ENCODE data around the gene RPA3. TPM values are rescaled to one million over a fixed set of nuclear protein-coding genes. Genes with fewer than 3 reads are reported as not detected.

RPA3 gene
- total and polyA plus RNA-seq, 2 donors from 2014 or later = 33.7 to 59.4 TPM

DNA sequence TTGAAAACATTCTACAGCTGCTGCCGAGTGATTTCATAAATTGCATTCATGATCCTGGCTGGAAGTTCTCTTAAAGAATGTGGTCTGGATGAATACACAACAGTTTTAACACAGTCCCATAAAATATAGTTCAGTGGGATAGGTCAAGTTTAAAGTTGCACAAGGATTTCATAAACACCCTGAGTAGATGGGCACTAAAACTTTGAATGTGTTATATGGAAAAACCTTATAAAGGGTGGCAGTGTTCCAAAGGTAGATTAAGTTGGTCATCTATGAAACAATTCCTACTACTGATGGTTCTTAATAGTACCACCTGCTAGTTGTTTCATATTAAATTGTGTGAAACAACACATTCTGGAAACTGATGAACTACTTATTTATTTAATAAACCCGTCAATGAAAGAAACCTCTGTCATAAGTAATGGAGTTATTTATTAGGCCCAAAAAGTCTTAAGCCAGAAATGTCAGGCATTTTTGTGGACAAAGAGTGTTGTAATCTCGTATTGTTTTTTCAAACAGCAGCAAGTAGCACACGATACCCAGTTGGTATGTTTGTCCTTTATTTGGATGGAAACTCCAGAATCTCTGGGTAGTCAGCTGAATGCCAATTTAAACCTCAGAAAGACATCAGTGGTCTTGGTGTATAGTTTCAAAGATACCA is 14.3 kb upstream of the RPA3 start:
- Histone ChIP-seq H3K27me3 (ENCODE audit: control insufficient read depth, insufficient read depth, low read length) (no peaks in the 10 kb centered on the region), H3K27ac (ENCODE audit: low read depth in 2 of 2, low read length in 2 of 2) (no peak overlapping the region), H3K4me1 (ENCODE audit: control insufficient read depth in 2 of 3, insufficient read depth in 2 of 3, low read depth in 1 of 3, low read length in 3 of 3) (no peaks in the 10 kb centered on the region), H3K36me3 (ENCODE audit: control insufficient read depth in 2 of 3, insufficient read depth in 3 of 3, low read length in 3 of 3) (no peaks in the 10 kb centered on the region), H3K4me3 (ENCODE audit: low read length in 3 of 3) (no peak overlapping the region), H3K9me3 (ENCODE audit: control insufficient read depth in 2 of 3, insufficient read depth in 1 of 3, low read length in 3 of 3) (no peaks in the 10 kb centered on the region), H3K9ac (ENCODE audit: low read length in 3 of 3) (no peak overlapping the region)
- intact Hi-C loops (cut with DNase I) = no loop called here
- DNase-seq = peak in 2 of 5 donors; percentile 12 to 35
- TF ChIP-seq, protein P1, sequence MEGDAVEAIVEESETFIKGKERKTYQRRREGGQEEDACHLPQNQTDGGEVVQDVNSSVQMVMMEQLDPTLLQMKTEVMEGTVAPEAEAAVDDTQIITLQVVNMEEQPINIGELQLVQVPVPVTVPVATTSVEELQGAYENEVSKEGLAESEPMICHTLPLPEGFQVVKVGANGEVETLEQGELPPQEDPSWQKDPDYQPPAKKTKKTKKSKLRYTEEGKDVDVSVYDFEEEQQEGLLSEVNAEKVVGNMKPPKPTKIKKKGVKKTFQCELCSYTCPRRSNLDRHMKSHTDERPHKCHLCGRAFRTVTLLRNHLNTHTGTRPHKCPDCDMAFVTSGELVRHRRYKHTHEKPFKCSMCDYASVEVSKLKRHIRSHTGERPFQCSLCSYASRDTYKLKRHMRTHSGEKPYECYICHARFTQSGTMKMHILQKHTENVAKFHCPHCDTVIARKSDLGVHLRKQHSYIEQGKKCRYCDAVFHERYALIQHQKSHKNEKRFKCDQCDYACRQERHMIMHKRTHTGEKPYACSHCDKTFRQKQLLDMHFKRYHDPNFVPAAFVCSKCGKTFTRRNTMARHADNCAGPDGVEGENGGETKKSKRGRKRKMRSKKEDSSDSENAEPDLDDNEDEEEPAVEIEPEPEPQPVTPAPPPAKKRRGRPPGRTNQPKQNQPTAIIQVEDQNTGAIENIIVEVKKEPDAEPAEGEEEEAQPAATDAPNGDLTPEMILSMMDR (IDR thresholded peaks at IDR 0.05; ENCODE audit: borderline replicate concordance, extremely low read depth, insufficient read depth) = no peak
- no peak for FAIRE-seq

DNA sequence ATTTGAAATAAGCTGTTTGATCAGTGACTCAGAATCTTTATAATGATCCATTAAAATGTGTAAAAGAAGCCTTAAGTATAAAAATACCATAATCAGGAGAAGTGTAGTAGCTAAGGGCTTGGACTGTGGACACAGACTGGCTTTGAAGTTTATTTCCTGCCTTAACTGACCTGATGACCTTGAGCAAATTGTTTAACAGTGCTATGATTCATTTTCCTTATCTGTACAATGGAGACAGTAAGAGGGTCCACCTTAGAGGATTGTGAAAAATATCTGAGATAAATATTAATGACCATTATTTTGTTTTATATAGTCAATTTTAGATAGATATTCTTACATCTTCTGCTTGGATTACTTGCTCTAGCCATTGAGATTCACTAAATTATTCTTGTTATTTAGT is 13.3 kb upstream of the RPA3 start:
- Histone ChIP-seq H3K4me3 (ENCODE audit: low read length in 3 of 3) (no peak overlapping the region), H3K27me3 (ENCODE audit: control insufficient read depth, insufficient read depth, low read length) (no peaks in the 10 kb centered on the region), H3K9me3 (ENCODE audit: control insufficient read depth in 2 of 3, insufficient read depth in 1 of 3, low read length in 3 of 3) (no peaks in the 10 kb centered on the region), H3K27ac (ENCODE audit: low read depth in 2 of 2, low read length in 2 of 2) (no peak overlapping the region), H3K9ac (ENCODE audit: low read length in 3 of 3) (no peak overlapping the region), H3K4me1 (ENCODE audit: control insufficient read depth in 2 of 3, insufficient read depth in 2 of 3, low read depth in 1 of 3, low read length in 3 of 3) (no peaks in the 10 kb centered on the region), H3K36me3 (ENCODE audit: control insufficient read depth in 2 of 3, insufficient read depth in 3 of 3, low read length in 3 of 3) (no peaks in the 10 kb centered on the region)
- DNase-seq = no peak
- FAIRE-seq = no peak
- intact Hi-C loops (cut with DNase I) = no loop called here
- TF ChIP-seq, protein P1 (IDR thresholded peaks at IDR 0.05; ENCODE audit: borderline replicate concordance, extremely low read depth, insufficient read depth) = no peak

DNA sequence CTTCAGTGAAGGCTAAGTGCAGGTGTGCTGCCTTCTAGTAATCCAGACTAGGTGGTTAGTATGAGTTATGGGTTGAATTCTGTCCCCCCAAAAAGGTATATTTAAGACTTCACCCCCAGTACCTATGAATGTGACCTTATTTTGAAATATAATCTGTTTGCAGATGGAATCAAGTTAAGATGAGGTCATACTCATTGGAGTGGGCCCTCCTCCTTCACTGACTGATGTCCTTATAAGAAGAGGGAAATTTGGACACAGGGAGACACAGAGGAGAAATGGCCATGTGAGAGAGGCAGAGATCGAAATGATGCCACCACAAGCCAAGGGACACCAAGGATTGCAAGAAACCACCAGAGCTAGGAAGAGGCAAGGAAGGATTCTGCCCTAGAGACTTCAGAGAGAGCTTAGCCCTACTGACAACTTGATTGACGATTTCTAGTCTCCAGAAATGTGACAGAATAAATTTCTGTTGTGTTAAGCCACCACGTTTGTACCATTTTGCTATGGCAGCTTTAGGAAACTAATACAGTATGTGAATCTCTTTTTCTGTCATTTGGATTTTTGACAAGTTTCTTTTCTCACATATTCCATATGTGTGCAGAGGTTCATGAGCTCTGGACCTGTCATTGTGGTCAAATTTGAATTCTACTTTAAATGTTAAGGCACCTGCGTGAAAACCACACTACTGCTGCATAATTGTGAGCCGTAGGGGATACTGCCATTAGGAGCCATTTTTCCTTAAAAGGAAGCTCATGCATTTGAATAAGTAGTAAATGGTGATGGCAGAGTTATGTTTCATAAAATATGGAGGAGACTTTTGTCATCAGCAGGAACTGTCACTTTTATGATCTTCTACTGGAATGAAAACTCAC is 2.6 kb upstream of the RPA3 start:
- H3K9ac ChIP-seq (ENCODE audit: low read length in 3 of 3) = no peak overlapping the region
- TF ChIP-seq, protein P1 (IDR thresholded peaks at IDR 0.05; ENCODE audit: borderline replicate concordance, extremely low read depth, insufficient read depth) = no peak
- intact Hi-C loops (cut with DNase I) = no loop called here
- H3K4me3 ChIP-seq (ENCODE audit: low read length in 3 of 3) = no peak overlapping the region
- no peaks in the 10 kb centered on the region for H3K36me3 ChIP-seq (ENCODE audit: control insufficient read depth in 2 of 3, insufficient read depth in 3 of 3, low read length in 3 of 3)
- H3K27ac ChIP-seq (ENCODE audit: low read depth in 2 of 2, low read length in 2 of 2) = no peak overlapping the region
- FAIRE-seq = no peak
- H3K4me1 ChIP-seq (ENCODE audit: control insufficient read depth in 2 of 3, insufficient read depth in 2 of 3, low read depth in 1 of 3, low read length in 3 of 3) = no peaks in the 10 kb centered on the region
- H3K9me3 ChIP-seq (ENCODE audit: control insufficient read depth in 2 of 3, insufficient read depth in 1 of 3, low read length in 3 of 3) = no peaks in the 10 kb centered on the region
- H3K27me3 ChIP-seq (ENCODE audit: control insufficient read depth, insufficient read depth, low read length) = no peaks in the 10 kb centered on the region
- no peak for DNase-seq

Measured in kidney (tissue), 14 donors.